Mesothelial cell of epicardium (in vitro differentiated cells): ENCODE results near the gene HMGA1. TPM values are rescaled to one million over a fixed set of nuclear protein-coding genes. Genes with fewer than 3 reads are reported as not detected.

ENCODE experiments used
- DNase-seq, 2 experiments: peaks; one replicate each; pipeline ENCODE4 v3.0.0; 2021; ENCODE audit warnings: low spot score in 2 of 2; ENCODE audit not compliant: unreplicated experiment in 2 of 2
- H3K27ac Mint-ChIP-seq: 2 replicates; pipeline ENCODE4 v1.8.0; 2021; ENCODE audit warnings: mixed read lengths
- H3K27me3 Mint-ChIP-seq: 2 replicates; pipeline ENCODE4 v1.8.0; 2021; ENCODE audit warnings: low read depth, mixed read lengths
- H3K36me3 Mint-ChIP-seq: 2 replicates; pipeline ENCODE4 v1.8.0; 2021; ENCODE audit warnings: mixed read lengths
- H3K4me1 Mint-ChIP-seq: 2 replicates; pipeline ENCODE4 v1.8.0; 2021; ENCODE audit warnings: mixed read lengths
- H3K4me3 Mint-ChIP-seq: 2 replicates; pipeline ENCODE4 v1.8.0; 2021; ENCODE audit warnings: mild to moderate bottlenecking, moderate library complexity, mixed read lengths
- H3K9me3 Mint-ChIP-seq: 2 replicates; pipeline ENCODE4 v1.8.0; 2021; ENCODE audit warnings: mixed read lengths
- total RNA-seq: library from RNA; stranded (reverse); gene quantifications from 3 replicates; pipeline ENCODE4 v1.2.1, GENCODE V29; 2021
- TF ChIP-seq, protein P1 (sequence below): fragments of 200-600 bp; sonication (generic); IDR thresholded peaks from one replicate; pipeline ENCODE4 v1.5.0; 2021; ENCODE audit warnings: antibody characterized with exemption; ENCODE audit not compliant: unreplicated experiment

Gene HMGA1
- total RNA-seq, 1 donor from 2014 or later = 213 TPM

DNA sequence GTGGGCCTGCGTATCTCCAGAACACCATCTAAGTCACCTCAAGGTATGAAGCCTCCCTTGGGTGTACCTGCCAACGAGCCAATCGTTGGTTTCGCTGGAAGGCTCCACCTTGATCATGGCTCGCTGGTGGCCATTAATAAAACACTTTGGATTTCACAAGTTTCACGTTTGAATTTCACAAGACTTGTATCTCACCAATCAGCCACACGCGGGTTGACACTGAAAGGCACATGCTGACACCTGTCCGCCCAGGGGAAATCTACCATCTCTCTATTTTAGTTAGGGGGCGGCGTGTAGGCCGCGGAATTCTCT lies 586 bp upstream of the HMGA1 start:
- DNase-seq = no peak
- H3K4me1 Mint-ChIP-seq = peaks cover 22% of the 10 kb centered on the region

DNA sequence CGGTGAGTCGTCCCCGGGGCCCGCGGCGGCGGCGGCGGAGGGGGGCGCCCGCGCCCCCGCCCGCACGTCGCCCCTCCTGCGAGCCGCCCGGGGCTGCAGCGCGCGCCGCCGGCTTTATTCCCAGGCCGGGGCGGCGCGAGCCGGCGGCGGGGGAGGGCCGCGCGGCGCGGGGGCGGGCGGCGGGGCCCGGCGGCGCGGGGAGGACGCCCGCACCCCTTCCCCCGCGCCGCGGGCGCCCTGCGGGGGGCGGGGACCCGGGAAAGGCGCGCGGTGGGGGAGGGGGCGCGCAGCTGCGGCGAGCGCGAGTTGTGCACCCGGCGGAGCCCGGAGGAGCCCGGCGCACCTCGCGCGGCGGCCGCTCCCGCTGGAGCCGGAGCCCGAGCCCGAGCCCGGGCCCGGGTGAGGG lies 646 bp downstream of the HMGA1 start:
- TF ChIP-seq, protein P1, sequence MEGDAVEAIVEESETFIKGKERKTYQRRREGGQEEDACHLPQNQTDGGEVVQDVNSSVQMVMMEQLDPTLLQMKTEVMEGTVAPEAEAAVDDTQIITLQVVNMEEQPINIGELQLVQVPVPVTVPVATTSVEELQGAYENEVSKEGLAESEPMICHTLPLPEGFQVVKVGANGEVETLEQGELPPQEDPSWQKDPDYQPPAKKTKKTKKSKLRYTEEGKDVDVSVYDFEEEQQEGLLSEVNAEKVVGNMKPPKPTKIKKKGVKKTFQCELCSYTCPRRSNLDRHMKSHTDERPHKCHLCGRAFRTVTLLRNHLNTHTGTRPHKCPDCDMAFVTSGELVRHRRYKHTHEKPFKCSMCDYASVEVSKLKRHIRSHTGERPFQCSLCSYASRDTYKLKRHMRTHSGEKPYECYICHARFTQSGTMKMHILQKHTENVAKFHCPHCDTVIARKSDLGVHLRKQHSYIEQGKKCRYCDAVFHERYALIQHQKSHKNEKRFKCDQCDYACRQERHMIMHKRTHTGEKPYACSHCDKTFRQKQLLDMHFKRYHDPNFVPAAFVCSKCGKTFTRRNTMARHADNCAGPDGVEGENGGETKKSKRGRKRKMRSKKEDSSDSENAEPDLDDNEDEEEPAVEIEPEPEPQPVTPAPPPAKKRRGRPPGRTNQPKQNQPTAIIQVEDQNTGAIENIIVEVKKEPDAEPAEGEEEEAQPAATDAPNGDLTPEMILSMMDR = no peak
- H3K27ac Mint-ChIP-seq = no peak overlapping the region
- no peak for DNase-seq
- H3K4me3 Mint-ChIP-seq = peak overlapping the region; percentile 74
- H3K4me1 Mint-ChIP-seq = peaks cover 22% of the 10 kb centered on the region
- H3K27me3 Mint-ChIP-seq = no peaks in the 10 kb centered on the region
- no peaks in the 10 kb centered on the region for H3K9me3 Mint-ChIP-seq
- H3K36me3 Mint-ChIP-seq = peaks cover 13% of the 10 kb centered on the region

More for the DNA sequence above, 586 bp upstream of the HMGA1 start:
- peak overlapping the region; percentile 96 for H3K27ac Mint-ChIP-seq
- no peaks in the 10 kb centered on the region for H3K27me3 Mint-ChIP-seq
- peaks cover 2% of the 10 kb centered on the region for H3K36me3 Mint-ChIP-seq
- TF ChIP-seq, protein P1 = no peak
- H3K4me3 Mint-ChIP-seq = peak overlapping the region; percentile 71
- H3K9me3 Mint-ChIP-seq = no peaks in the 10 kb centered on the region

DNA sequence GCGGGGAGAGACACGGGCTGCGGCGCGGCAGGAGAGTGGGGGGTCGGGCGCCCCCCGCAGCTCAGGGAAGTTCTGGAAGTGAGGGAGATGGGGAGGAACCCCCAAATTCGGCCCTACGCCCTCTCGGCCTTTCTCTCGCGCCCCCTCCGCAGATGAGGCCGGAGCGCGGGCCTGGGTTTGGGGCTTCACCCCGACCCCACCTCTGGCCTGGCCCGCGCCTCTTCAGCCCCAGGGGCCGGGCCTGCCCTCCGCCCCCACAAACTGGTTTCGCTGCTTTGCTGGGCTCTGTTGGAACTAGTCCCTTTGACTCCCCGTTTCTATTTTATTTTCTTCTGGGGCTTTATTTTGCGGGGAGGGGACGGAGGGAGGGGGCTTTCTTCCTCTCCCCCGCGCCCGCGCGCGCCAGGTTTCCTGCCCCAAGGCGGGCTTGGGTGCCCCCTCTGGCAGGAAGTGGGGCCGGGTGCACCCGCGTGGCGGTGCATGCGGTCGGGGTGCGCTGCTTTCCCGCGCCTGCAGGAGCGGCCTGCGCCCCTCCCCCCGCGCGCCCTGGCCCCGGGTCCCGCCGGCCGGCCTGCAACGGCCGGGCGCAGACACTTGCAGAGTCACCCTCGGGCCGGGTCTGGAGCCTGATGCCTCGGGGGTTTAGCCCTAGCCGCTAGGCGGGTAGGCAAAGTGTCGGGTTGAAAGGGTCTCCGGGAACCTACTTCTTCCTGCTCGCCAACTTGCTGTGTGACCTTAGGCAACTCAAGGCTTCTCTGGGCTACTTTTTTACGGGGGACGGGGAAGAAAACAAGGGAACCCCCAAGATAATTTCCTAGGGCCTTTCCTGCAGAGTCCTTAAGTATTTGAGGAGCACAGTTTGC lies 1.3 kb downstream of the HMGA1 start:
- H3K4me3 Mint-ChIP-seq = peak overlapping the region; percentile 74
- no peaks in the 10 kb centered on the region for H3K27me3 Mint-ChIP-seq
- H3K9me3 Mint-ChIP-seq = no peaks in the 10 kb centered on the region
- peak in 1 of 2 experiments; percentile 64 for DNase-seq
- H3K27ac Mint-ChIP-seq = peak overlapping the region; percentile 90
- TF ChIP-seq, protein P1 = peak; percentile 15
- H3K36me3 Mint-ChIP-seq = peaks cover 17% of the 10 kb centered on the region
- peaks cover 22% of the 10 kb centered on the region for H3K4me1 Mint-ChIP-seq

DNA sequence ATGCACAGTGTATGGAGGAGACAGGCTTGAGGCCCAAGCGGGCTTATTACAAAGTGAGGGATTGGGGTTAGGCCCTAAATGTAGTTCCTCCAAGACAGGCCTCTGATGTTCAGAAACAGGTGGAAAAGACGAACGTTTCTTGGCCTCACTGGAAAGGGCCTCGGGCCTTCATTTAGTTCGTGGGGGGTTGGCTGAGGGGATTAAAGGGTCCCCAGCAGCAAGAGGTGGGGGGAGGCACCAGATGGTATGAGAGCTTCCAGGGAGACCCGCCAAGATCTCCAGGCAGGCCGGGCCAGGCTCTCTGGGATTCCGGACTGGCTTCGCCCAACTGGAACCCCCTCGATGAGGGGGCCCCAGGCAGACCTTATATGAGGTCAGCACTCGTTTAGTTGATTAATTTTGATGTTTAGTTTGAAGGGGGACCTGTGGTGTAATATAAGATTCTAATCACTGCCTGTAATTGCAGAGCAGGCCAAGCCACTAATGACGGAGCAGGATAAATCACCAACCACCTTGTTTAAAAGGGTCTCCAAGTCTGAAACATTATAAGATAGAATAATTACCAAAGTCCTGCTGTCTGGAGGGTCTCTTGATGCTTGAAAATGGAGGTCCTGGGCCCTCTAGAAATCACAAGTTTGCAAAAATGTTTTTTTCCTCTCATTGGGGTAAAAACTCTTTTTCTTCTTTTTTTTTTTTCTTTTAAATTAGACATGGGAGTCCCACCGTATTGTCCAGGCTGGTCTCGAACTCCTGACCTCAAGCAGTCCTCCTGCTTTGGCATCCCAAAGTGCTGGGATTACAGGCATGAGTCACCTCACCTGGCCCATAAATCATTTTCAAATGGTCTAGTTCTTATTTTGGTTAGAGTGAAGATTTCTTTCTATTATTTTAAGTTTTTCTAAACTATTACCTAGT lies 2.2 kb downstream of the HMGA1 start:
- no peaks in the 10 kb centered on the region for H3K9me3 Mint-ChIP-seq
- peak overlapping the region; percentile 90 for H3K27ac Mint-ChIP-seq
- TF ChIP-seq, protein P1 = no peak
- no peak for DNase-seq
- peak overlapping the region; percentile 72 for H3K4me3 Mint-ChIP-seq
- peaks cover 20% of the 10 kb centered on the region for H3K36me3 Mint-ChIP-seq
- no peaks in the 10 kb centered on the region for H3K27me3 Mint-ChIP-seq
- peaks cover 22% of the 10 kb centered on the region for H3K4me1 Mint-ChIP-seq

DNA sequence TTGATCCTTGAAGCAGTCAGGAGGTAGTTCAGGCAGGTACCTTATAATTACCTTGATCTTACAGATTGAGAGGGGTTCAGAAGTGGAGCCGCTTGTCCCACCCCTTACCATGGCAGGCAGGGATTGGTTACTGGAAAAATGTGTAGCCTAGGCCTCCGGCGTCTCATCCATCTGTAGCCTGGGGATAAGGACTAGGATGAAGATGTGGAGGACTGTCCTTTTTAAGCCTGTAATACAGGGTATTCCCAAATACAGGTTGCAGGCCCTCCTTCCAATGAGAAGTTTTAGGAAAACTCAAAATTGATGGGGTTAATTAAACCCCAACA lies 2.8 kb downstream of the HMGA1 start:
- TF ChIP-seq, protein P1 = no peak
- Mint-ChIP-seq H3K27ac (no peak overlapping the region), H3K4me1 (peaks cover 20% of the 10 kb centered on the region), H3K36me3 (peaks cover 20% of the 10 kb centered on the region), H3K9me3 (no peaks in the 10 kb centered on the region), H3K27me3 (no peaks in the 10 kb centered on the region), H3K4me3 (no peak overlapping the region)
- no peak for DNase-seq
